Erythroblast (primary cell): ENCODE data around the gene SPDEF.

ENCODE experiments used
- GATA1 ChIP-seq: IDR thresholded peaks from 2 replicates; pipeline ENCODE4 v1.6.1; 2011; ENCODE audit warnings: low read depth, mild to moderate bottlenecking, control low read depth, low read length, moderate library complexity
- POLR2A ChIP-seq: IDR thresholded peaks from 2 replicates; pipeline ENCODE4 v1.6.1; 2011; ENCODE audit warnings: mild to moderate bottlenecking, low read length

- TF ChIP-seq POLR2A (no peak), GATA1 (no peak)
Observed at GRCh38 chr6:34583461-34583860, 27.3 kb upstream of the SPDEF start.
